H1 (cell line): Measurements from ENCODE around the gene LURAP1L. TPM values are rescaled to one million over a fixed set of nuclear protein-coding genes. Genes with fewer than 3 reads are reported as not detected.

ENCODE experiments used
- CTCF ChIA-PET: fragments of 300-600 bp; sonication (Branson Sonifier 250); formaldehyde crosslinking; loops from one replicate; lab custom pipeline; 2021; ENCODE audit not compliant: partially characterized antibody; lab: Charles Lee
- POLR2A ChIA-PET: fragments of 300-600 bp; sonication (Branson Sonifier 250); formaldehyde crosslinking; loops from one replicate; lab custom pipeline; 2021; ENCODE audit warnings: inconsistent platforms; ENCODE audit not compliant: partially characterized antibody; lab: Charles Lee
- DNase-seq, 2 experiments: peaks; one replicate each; pipeline versions ENCODE4 v3.0.0 to v3.0.0-alpha.2; 2010 to 2022; ENCODE audit warnings: low spot score in 2 of 2, low read depth in 1 of 2, mixed read lengths in 1 of 2
- FAIRE-seq: peaks from 2 replicates; lab custom pipeline; 2011; peaks lifted over from hg19 to GRCh38; lab: Jason Lieb, UNC
- H2AFZ ChIP-seq: 2 replicates; pipeline ENCODE4 v1.8.1; 2012; ENCODE audit warnings: low read length, inconsistent platforms
- H2AK5ac ChIP-seq: 2 replicates; pipeline ENCODE4 v1.6.1; 2013; ENCODE audit warnings: low read depth, low read length
- H2BK120ac ChIP-seq: replicated peaks from 2 replicates; pipeline ENCODE3; 2013; ENCODE audit warnings: low read depth, low read length, inconsistent platforms
- H2BK12ac ChIP-seq: 2 replicates; pipeline ENCODE4 v1.6.1; 2013; ENCODE audit warnings: low read depth, low read length
- H2BK15ac ChIP-seq: 2 replicates; pipeline ENCODE4 v1.6.1; 2013; ENCODE audit warnings: low read length
- H2BK20ac ChIP-seq: 2 replicates; pipeline ENCODE4 v1.6.1; 2013; ENCODE audit warnings: low read length
- H2BK5ac ChIP-seq: 2 replicates; pipeline ENCODE4 v1.6.1; 2013; ENCODE audit warnings: low read depth, low read length
- H3K14ac ChIP-seq: 2 replicates; pipeline ENCODE4 v1.6.1; 2013; ENCODE audit warnings: inconsistent platforms; ENCODE audit not compliant: insufficient read length
- H3K18ac ChIP-seq: 2 replicates; pipeline ENCODE4 v1.6.1; 2013; ENCODE audit warnings: low read length; ENCODE audit errors: extremely low read depth
- H3K23ac ChIP-seq: 2 replicates; pipeline ENCODE4 v1.6.1; 2013; ENCODE audit warnings: inconsistent platforms; ENCODE audit not compliant: insufficient read length
- H3K23me2 ChIP-seq: 2 replicates; pipeline ENCODE4 v1.6.1; 2013; ENCODE audit warnings: low read depth, low read length
- H3K27ac ChIP-seq: 2 replicates; pipeline ENCODE4 v1.6.1; 2011; ENCODE audit warnings: low read depth, low read length, inconsistent platforms
- H3K27me3 ChIP-seq, 4 experiments: replicated peaks in 1 of 4; 1 replicate in 1 of 4; 2 replicates in 3 of 4; pipeline versions ENCODE4 v1.6.1 to v1.8.1; 2011 to 2013; ENCODE audit warnings: low read length in 3 of 4, mild to moderate bottlenecking in 3 of 4, inconsistent platforms in 2 of 4, mixed read lengths in 2 of 4, moderate library complexity in 1 of 4; ENCODE audit not compliant: control insufficient read depth in 3 of 4, insufficient read depth in 3 of 4; ENCODE audit errors: extremely low read depth in 1 of 4
- H3K36me3 ChIP-seq, 4 experiments: 2 replicates each; pipeline versions ENCODE4 v1.6.1 to v1.8.1; 2011 to 2013; ENCODE audit warnings: mild to moderate bottlenecking in 4 of 4, low read length in 3 of 4, moderate library complexity in 2 of 4, control low read depth in 1 of 4, inconsistent platforms in 1 of 4; ENCODE audit not compliant: insufficient read depth in 4 of 4, control insufficient read depth in 2 of 4
- H3K4ac ChIP-seq: replicated peaks from 2 replicates; pipeline ENCODE3; 2013; ENCODE audit warnings: low read length, low read depth, mixed read lengths, inconsistent platforms; ENCODE audit not compliant: insufficient read length
- H3K4me1 ChIP-seq, 4 experiments: replicated peaks in 1 of 4; 1 replicate in 1 of 4; 2 replicates in 3 of 4; pipeline versions ENCODE4 v1.6.1 to v1.8.1; 2011 to 2013; ENCODE audit warnings: low read length in 3 of 4, inconsistent platforms in 2 of 4, mixed read lengths in 1 of 4; ENCODE audit not compliant: insufficient read depth in 4 of 4, control insufficient read depth in 3 of 4
- H3K4me2 ChIP-seq, 2 experiments: 2 replicates each; pipeline versions ENCODE4 v1.6.1 to v1.8.1; 2011 to 2013; ENCODE audit warnings: low read depth in 2 of 2, low read length in 2 of 2, control low read depth in 1 of 2, inconsistent platforms in 1 of 2, mild to moderate bottlenecking in 1 of 2; ENCODE audit not compliant: insufficient read depth in 1 of 2
- H3K4me3 ChIP-seq, 4 experiments: fragments of 200-600, 300-600 bp in 1 of 4; sonication (generic), shearing (Covaris generic), sonication (Bioruptor Twin) in 1 of 4; 2 replicates each; pipeline versions ENCODE4 v1.5.1 to v1.8.1; 2011 to 2016; ENCODE audit warnings: low read length in 4 of 4, low read depth in 3 of 4, control low read depth in 2 of 4, inconsistent platforms in 2 of 4, mild to moderate bottlenecking in 2 of 4, mixed read lengths in 1 of 4, moderate library complexity in 1 of 4; ENCODE audit not compliant: insufficient read depth in 2 of 4; ENCODE audit errors: extremely low read depth in 1 of 4
- H3K56ac ChIP-seq: replicated peaks from 2 replicates; pipeline ENCODE3; 2013; ENCODE audit warnings: low read depth, mild to moderate bottlenecking, mixed read lengths, low read length, inconsistent platforms; ENCODE audit not compliant: insufficient read length
- H3K79me1 ChIP-seq: 2 replicates; pipeline ENCODE4 v1.6.1; 2013; ENCODE audit warnings: low read depth, low read length, control low read depth
- H3K79me2 ChIP-seq, 2 experiments: 2 replicates each; pipeline versions ENCODE4 v1.6.1 to v1.8.1; 2012 to 2013; ENCODE audit warnings: low read length in 2 of 2, mild to moderate bottlenecking in 2 of 2, inconsistent platforms in 1 of 2; ENCODE audit not compliant: insufficient read depth in 2 of 2, control insufficient read depth in 1 of 2
- H3K9ac ChIP-seq, 4 experiments: replicated peaks in 1 of 4; 1 replicate in 1 of 4; 2 replicates in 3 of 4; pipeline versions ENCODE4 v1.6.1 to v1.8.1; 2011 to 2013; ENCODE audit warnings: low read depth in 3 of 4, low read length in 3 of 4, control low read depth in 2 of 4, mild to moderate bottlenecking in 2 of 4, moderate library complexity in 2 of 4, inconsistent platforms in 1 of 4; ENCODE audit errors: extremely low read depth in 1 of 4
- H3K9me3 ChIP-seq, 2 experiments: 2 replicates each; pipeline versions ENCODE4 v1.6.1 to v1.8.1; 2012 to 2013; ENCODE audit warnings: mild to moderate bottlenecking in 2 of 2, moderate library complexity in 2 of 2, control low read depth in 1 of 2, inconsistent platforms in 1 of 2, low read depth in 1 of 2, low read length in 1 of 2, mixed read lengths in 1 of 2; ENCODE audit not compliant: insufficient read depth in 2 of 2
- H4K20me1 ChIP-seq, 2 experiments: replicated peaks in 1 of 2; 2 replicates each; pipeline versions ENCODE3 to v1.8.1; 2011 to 2013; ENCODE audit warnings: inconsistent platforms in 2 of 2, low read length in 2 of 2, mild to moderate bottlenecking in 1 of 2; ENCODE audit not compliant: insufficient read depth in 2 of 2, control insufficient read depth in 1 of 2
- H4K5ac ChIP-seq: 2 replicates; pipeline ENCODE4 v1.6.1; 2013; ENCODE audit warnings: low read length, low read depth, mixed read lengths, inconsistent platforms; ENCODE audit not compliant: insufficient read length
- H4K8ac ChIP-seq: 2 replicates; pipeline ENCODE4 v1.8.0; 2013; ENCODE audit warnings: mild to moderate bottlenecking, moderate library complexity, low read length, inconsistent platforms; ENCODE audit not compliant: insufficient read depth; ENCODE audit errors: extremely low read depth
- H4K91ac ChIP-seq: replicated peaks from 2 replicates; pipeline ENCODE3; 2013; ENCODE audit warnings: low read length, mixed read lengths, inconsistent platforms; ENCODE audit not compliant: insufficient read length
- CEBPB ChIP-seq: IDR thresholded peaks from 2 replicates; pipeline ENCODE4 v1.6.1; 2012; ENCODE audit warnings: low read depth, low read length
- KDM1A ChIP-seq: fragments of 200-600, 300-600 bp; sonication (generic); IDR thresholded peaks from 2 replicates; pipeline ENCODE4 v1.7.1; 2016; ENCODE audit warnings: mild to moderate bottlenecking, low read length, borderline replicate concordance
- RNF2 ChIP-seq: fragments of 200-900, 300-1000 bp; sonication (generic); IDR thresholded peaks from 2 replicates; pipeline ENCODE4 v1.7.1; 2016; ENCODE audit warnings: borderline replicate concordance, low read depth, mild to moderate bottlenecking, antibody characterized with exemption, low read length; ENCODE audit not compliant: poor library complexity, severe bottlenecking; ENCODE audit errors: missing control alignments
- YY1 ChIP-seq: IDR thresholded peaks from 2 replicates; pipeline ENCODE4 v1.6.1; 2011; ENCODE audit warnings: low read depth, mild to moderate bottlenecking, low read length
- WGBS, 2 experiments: shearing (Covaris generic) in 1 of 2; methylation state at CpG; one replicate each; pipeline versions ENCODE4 v1.1.6 to v1.1.7; 2013 to 2015; ENCODE audit warnings: low lambda C conversion rate in 2 of 2, mixed read lengths in 2 of 2, inconsistent platforms in 1 of 2, low coverage in 1 of 2, missing lambda C conversion rate in 1 of 2; ENCODE audit not compliant: insufficient replicate concordance in 2 of 2, insufficient coverage in 1 of 2, insufficient read length in 1 of 2; ENCODE audit errors: extremely low coverage in 1 of 2, missing lambda C conversion rate in 1 of 2; 5-methylcytosine and 5-hydroxymethylcytosine counted together
- polyA plus RNA-seq, 7 experiments: library from polyadenylated mRNA; depleted of rRNA in 3 of 7; stranded (reverse) in 5 of 7; unstranded in 2 of 7; fragments of >200 nt in 5 of 7; fragments of 200-250 nt in 2 of 7; gene quantifications; 1 replicate in 5 of 7; 2 replicates in 1 of 7; 4 replicates in 1 of 7; pipeline versions ENCODE4 v1.2.1 to v1.2.3, GENCODE V29; 2011 to 2013; ENCODE audit warnings: missing spikeins in 2 of 7, mixed read lengths in 2 of 7
- total RNA-seq: library from RNA; stranded (reverse); fragmentation: NEBNext Ultra II Directional; extraction: Animal tissue kit (Norgen Biotek cat#: 25700); gene quantifications from 2 replicates; pipeline ENCODE4 v1.2.1, GENCODE V29; 2021

The LURAP1L gene
- total and polyA plus RNA-seq, 2 of the 8 experiments (the other 6 are each of a cell fraction or from before 2014, with no cell fraction given): 0.63 to 1.2 TPM

- H3K9ac ChIP-seq: no peak overlapping the region
- no peak overlapping the region for H3K4ac ChIP-seq
- no peaks in the 10 kb centered on the region for H4K20me1 ChIP-seq
- no peak overlapping the region for H3K23ac ChIP-seq
- no peak for TF ChIP-seq CEBPB
- no peak for TF ChIP-seq RNF2
- no peak for TF ChIP-seq YY1
- TF ChIP-seq KDM1A: no peak
- TF ChIP-seq, all 59 proteins: peak for 0
- Histone ChIP-seq H2AK5ac (no peak overlapping the region), H3K9me3 (no peaks in the 10 kb centered on the region), H3K79me1 (no peaks in the 10 kb centered on the region), H3K4me1 (no peaks in the 10 kb centered on the region), H3K23me2 (peaks cover 5% of the 10 kb centered on the region; the same call in 1 of the 2 replicates), H3K4me2 (no peak overlapping the region), H2BK20ac (no peak overlapping the region), H4K5ac (no peak overlapping the region), H2AFZ (no peak overlapping the region; the same call in 1 of the 2 replicates), H2BK5ac (no peak overlapping the region), H2BK15ac (no peak overlapping the region), H3K36me3 (no peaks in the 10 kb centered on the region), H3K18ac (no peak overlapping the region), H3K27ac (no peak overlapping the region), H4K8ac (no peak overlapping the region), H3K14ac (no peak overlapping the region), H2BK12ac (no peak overlapping the region), H3K56ac (no peak overlapping the region), H4K91ac (no peak overlapping the region), H3K4me3 (no peak overlapping the region), H3K27me3 (peaks cover 0 to 4% (median 4%) of the 10 kb centered on the region in 4 experiments; a peak in 6 of 7 replicates), H2BK120ac (no peak overlapping the region), H3K79me2 (no peaks in the 10 kb centered on the region)
- 89% methylated on average over 4 of the region's 4 CpGs; no CpG with 5 or more reads in 1 of the 2 experiments for WGBS, 2 experiments
- ChIA-PET CTCF (no interaction called here), POLR2A (no interaction called here)
- FAIRE-seq: no peak
- DNase-seq: no peak
These were observed 4.6 kb upstream of the LURAP1L start for GRCh38 chr9:12770261-12770660.
